ENCODE data around the gene LRRC7.

Gene LRRC7

GRCh38 chr1:69967245-69967766, 399.6 kb downstream of the LRRC7 start:
- TF ChIP-seq CTCF (conservative IDR thresholded peaks at IDR 0.05; ENCODE audit: low read depth, low read length): no peak
- H3K4me3 ChIP-seq (ENCODE audit: low read length): no peak overlapping the region
- no peak for DNase-seq (ENCODE audit: low read depth)

GRCh38 chr1:69976896-69977295, 409.2 kb downstream of the LRRC7 start:
- no peak overlapping the region for H3K4me3 ChIP-seq (ENCODE audit: low read length)
- no peak for TF ChIP-seq CTCF (conservative IDR thresholded peaks at IDR 0.05; ENCODE audit: low read depth, low read length)
- no peak for DNase-seq (ENCODE audit: low read depth)

- no peak overlapping the region for H3K4me3 ChIP-seq (ENCODE audit: low read length)
- TF ChIP-seq CTCF (conservative IDR thresholded peaks at IDR 0.05; ENCODE audit: low read depth, low read length): no peak
- no peak for DNase-seq (ENCODE audit: low read depth)
Measured at GRCh38 chr1:69982992-69983391, 415.3 kb downstream of the LRRC7 start.

GRCh38 chr1:69985376-69985775, 417.7 kb downstream of the LRRC7 start:
- DNase-seq (ENCODE audit: low read depth): no peak
- no peak overlapping the region for H3K4me3 ChIP-seq (ENCODE audit: low read length)
- no peak for TF ChIP-seq CTCF (conservative IDR thresholded peaks at IDR 0.05; ENCODE audit: low read depth, low read length)

GRCh38 chr1:69985901-69986439, 418.2 kb downstream of the LRRC7 start:
- H3K4me3 ChIP-seq (ENCODE audit: low read length): no peak overlapping the region
- no peak for TF ChIP-seq CTCF (conservative IDR thresholded peaks at IDR 0.05; ENCODE audit: low read depth, low read length)
- DNase-seq (ENCODE audit: low read depth): no peak

- no peak for DNase-seq (ENCODE audit: low read depth)
- no peak overlapping the region for H3K4me3 ChIP-seq (ENCODE audit: low read length)
- TF ChIP-seq CTCF (conservative IDR thresholded peaks at IDR 0.05; ENCODE audit: low read depth, low read length): no peak
Measured at GRCh38 chr1:69987881-69988280, 420.2 kb downstream of the LRRC7 start.

GRCh38 chr1:69991644-69992043, 423.9 kb downstream of the LRRC7 start:
- no peak overlapping the region for H3K4me3 ChIP-seq (ENCODE audit: low read length)
- TF ChIP-seq CTCF (conservative IDR thresholded peaks at IDR 0.05; ENCODE audit: low read depth, low read length): no peak
- no peak for DNase-seq (ENCODE audit: low read depth)
